ENCODE results near the gene SMYD3.

GRCh38 chr1:246320286-246320685 lies 186.8 kb downstream of the SMYD3 start:
- TF ChIP-seq CTCF (IDR thresholded peaks at IDR 0.05 in 8 of 11, conservative IDR thresholded peaks at IDR 0.05 in 3 of 11) (no peak), POLR2A (IDR thresholded peaks at IDR 0.05) (no peak), POLR2AphosphoS5 (IDR thresholded peaks at IDR 0.05) (no peak)

All from spleen (tissue), 7 donors.